Lower leg skin (tissue), 3 donors: ENCODE data around the gene SH3BP1.

Experiments used
- CTCF ChIP-seq, 3 donors: fragments of 450-650 bp; IDR thresholded peaks; one replicate each; pipeline ENCODE4 v1.5.1; 2016; ENCODE audit warnings: antibody characterized with exemption in 3 of 3, mild to moderate bottlenecking in 3 of 3, moderate library complexity in 2 of 3
- POLR2A ChIP-seq, 2 donors: fragments of 450-650 bp; IDR thresholded peaks; one replicate each; pipeline ENCODE4 v1.6.1; 2016 to 2017; ENCODE audit warnings: antibody characterized with exemption in 2 of 2, mild to moderate bottlenecking in 1 of 2, moderate library complexity in 1 of 2

DNA sequence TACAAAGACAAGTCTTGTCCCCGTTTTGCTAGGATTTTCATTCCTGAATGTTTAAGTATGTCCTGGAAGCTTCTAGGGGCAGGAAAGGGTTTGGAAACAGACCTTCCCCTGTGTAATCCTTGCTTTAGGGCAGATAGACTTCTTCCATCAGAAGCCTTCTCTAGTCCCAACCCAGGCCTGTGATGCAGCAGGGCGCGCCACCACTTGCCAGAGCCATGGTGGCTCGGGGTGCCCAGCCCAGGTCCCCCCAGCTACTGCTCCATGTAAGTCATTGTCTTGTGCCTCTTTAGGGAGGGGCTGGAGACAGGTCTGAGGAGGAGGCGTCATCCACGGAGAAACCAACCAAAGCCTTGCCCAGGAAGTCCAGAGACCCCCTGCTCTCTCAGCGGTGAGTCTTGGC lies 50.9 kb downstream of the SH3BP1 start:
- TF ChIP-seq POLR2A (IDR thresholded peaks at IDR 0.05) (no peak), CTCF (IDR thresholded peaks at IDR 0.05) (no peak)
